Erythroblast (primary cell): ENCODE results near the gene RPL5.

Source experiments
- GATA1 ChIP-seq: IDR thresholded peaks from 2 replicates; pipeline ENCODE4 v1.6.1; 2011; ENCODE audit warnings: low read depth, mild to moderate bottlenecking, control low read depth, low read length, moderate library complexity
- POLR2A ChIP-seq: IDR thresholded peaks from 2 replicates; pipeline ENCODE4 v1.6.1; 2011; ENCODE audit warnings: mild to moderate bottlenecking, low read length

DNA sequence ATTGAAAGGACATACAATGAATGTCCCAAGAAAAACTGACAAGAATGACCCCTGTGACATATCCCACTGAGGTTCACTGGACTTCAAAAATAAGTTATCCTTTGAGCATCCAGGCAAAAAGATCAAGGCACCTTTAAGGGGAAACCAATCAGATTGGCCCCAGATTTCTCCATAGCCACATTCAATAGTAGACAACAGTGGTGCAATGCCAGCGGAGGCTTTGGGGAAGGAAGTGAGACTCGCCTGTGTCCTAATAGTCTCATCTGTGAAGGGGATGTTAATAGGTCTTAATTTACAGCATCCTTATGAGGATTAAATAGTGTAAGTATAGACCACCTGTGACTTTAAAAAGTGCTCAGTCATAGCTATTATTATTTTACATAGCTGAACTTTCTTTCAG, 21.5 kb downstream of the RPL5 start:
- no peak for TF ChIP-seq POLR2A
- TF ChIP-seq GATA1 = no peak
